Stimulated activated CD8-positive, alpha-beta memory T cell treated with anti-CD3 and anti-CD28 coated beads, Interleukin-15, amount 100 ng/mL, for 48 hours (primary cell): ENCODE measurements around the gene HS3ST3B1.

ENCODE experiments used
- DNase-seq, 2 donors: peaks; one replicate each; pipeline ENCODE4 v3.0.0-alpha.2; 2020; ENCODE audit warnings: low read depth in 2 of 2

HS3ST3B1 gene

DNA sequence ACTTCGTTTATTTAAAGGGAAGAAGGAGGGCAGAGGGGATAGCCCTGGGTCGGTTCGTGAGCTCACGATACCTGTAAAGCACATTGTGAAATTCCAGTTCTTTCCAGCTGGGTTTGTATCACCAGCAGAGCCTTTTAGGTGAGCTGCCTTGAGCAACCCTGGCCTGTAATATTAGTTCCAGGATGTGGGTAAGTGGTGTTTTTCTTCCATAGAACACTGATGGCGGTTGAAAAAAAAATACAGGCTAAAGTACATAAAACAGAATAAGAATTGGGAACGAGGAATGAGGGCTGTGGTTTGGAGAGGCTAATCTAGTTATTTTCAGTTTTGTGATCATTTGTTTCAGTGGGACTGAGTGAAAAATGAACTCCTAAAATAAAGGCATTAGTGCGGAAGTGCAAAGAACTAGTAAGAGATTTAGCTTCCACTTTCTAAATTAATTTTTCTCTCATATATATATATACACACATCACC lies 20.6 kb downstream of the HS3ST3B1 start:
- DNase-seq: no peak

DNA sequence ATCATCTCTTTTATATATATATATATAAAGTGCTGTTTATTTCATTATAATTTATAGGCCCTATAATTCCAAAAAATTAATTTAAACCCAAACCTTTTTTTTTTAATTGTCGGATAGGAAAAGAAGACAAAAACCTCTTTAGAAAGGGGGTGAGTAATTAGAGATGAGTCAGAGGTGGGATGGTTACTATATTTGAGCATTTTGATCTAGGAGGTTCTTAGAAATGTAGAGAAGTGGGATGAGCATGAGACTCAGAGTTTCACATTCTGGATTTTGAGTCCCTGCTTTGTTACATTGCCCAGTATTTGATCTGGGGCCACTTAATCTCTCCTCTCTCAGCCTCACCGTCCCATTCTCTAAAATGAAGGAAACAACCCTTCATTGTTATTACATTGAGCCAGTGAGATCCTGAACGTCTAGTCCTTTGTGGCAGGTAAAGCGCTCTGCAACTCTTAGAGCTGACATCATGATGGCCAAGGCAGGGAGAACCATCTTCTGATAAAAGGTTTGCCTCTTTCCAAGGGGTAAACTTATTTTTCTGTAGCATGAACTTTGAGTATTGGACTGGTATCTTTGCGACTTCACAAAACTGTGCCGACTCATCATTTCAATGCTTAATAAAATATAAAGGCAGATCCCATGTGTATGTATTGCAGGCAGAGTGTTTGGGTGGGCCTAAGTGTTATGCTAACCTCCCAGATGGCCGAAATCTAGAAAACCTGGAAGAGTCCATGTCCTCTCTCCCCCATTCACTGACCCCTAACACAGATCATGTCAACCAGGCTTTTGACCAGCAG lies 21.3 kb downstream of the HS3ST3B1 start:
- no peak for DNase-seq

DNA sequence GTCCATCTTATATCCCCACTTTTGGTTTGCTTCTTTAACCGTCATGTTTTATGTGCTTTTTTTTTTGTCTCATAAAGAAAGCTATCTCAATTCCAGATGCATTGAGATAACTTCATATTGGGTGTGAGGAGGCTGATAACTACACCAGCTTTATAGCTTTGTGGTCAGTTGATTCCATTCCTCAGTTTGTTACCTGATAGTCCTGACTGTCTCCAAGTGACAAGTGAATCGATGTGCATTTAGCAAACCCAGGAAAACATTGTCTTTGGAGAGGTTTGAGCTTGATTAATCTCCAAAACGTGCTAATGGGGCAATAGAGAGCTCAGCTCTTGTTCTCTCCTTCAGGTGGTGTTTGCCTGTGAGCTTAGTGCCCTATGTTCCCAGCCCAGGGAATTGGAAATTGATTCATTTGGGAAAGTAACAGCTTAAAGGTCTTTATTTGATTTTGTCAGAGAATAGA lies 22.7 kb downstream of the HS3ST3B1 start:
- DNase-seq: no peak

DNA sequence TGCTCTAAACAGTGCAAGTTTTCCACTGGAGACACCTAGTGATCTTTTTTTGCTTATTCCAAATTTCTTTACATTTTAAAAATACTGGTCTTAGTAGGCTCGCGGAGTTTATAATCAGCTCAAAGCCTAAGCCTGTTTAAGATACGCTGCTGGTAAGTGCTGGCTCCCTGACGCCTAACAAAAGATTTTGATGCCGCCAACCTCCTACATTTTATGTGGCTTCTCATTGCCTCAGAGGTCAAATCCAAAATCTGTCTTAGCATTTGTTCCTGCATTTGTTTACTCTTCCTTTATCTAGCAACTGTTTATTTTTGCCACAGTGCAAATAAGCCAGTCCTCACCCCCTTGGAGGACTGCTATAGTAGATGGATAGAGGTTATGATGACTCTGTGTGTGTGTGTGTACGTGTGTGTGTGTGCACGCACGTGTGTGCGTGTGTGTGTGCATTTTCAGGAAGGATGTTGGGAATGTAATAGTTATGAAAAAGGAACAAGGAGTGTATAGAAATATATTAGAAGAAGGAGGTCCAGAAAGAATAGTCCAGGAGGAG lies 24.8 kb downstream of the HS3ST3B1 start:
- DNase-seq: no peak

DNA sequence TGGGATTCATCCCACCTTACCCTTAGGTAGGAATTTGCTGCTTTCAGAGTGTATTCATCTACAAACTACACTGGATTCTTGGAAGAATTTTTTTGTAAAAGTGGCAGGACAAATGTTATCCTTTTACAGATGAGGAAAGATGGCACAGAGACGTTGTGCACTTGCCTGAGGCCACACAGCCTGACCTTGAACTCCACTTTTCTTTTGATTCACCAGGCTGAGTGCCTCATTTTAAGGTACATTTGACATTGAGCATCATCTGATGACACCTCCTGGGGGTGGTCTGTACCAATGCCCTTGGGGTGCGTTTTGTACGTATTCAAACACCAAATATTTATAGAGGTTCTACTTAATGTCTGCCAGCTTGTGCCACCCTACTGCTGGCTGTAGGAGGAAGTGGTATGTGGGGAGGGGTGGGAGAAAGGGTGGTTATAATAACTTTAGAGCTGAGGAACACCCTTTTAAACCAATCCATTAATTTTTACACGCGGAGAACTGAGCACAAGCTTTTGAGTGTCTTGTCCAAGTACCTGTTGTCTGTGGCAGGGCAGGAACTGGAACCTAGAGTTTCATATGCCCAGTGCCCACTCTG lies 29.1 kb downstream of the HS3ST3B1 start:
- DNase-seq: no peak

DNA sequence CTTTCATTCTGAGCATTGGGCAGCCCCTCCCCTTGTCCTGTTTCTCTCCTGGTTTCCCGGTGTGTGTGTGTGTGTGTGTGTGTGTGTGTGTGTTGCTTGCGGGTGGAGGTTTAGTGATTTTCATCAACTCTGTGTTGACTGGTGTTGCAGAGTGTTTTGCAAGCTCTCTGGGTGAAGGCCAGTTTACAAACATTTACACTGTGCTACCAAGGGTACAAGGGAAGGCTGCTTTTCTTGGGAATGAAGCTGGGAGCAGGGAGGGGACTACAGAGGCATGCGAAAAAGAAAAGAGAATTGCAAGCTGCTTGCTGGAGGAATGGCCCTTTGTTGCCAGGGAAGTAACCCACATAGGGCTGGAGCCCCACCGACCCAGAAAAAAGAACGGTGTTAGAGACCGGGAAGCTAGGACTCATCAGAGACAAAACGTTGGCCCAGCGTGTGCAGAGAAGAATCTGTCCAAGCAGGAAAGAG lies 29.6 kb downstream of the HS3ST3B1 start:
- DNase-seq: no peak

DNA sequence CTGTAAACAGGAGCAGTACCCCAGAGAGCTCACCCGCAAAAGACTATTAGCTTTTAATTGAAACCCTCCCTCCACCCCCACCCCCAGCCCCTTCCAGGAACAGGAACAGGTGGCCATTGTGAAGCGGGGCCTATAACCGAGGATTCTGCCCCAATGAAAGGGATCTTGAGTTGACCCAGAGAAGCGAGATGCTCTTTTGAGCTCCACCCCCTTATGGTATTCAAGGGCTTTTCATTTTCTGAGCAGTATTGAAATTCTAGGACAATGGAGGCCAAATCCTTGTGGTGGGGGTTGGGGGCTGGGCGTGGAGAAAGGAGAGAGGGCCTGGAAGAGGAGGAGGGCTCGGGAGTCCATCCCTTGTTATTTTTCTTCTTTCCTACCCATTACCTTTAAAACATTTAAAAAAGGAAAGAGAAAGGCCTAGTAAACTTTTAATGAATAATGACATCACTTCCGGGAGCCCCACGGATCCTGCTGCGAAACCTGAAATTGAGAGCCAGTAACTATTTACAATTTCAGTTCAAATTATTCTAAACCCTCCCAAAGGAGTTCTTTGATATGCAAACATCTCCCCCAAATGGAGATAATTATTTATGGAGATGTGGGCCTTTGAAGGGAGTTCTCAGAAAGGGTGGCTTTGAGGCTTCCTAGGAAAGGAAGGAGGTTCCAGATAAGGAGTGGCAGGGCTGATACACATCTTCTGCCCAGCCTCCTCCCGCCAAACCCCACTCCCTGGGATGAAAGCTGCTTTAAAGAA lies 30.5 kb downstream of the HS3ST3B1 start:
- no peak for DNase-seq

DNA sequence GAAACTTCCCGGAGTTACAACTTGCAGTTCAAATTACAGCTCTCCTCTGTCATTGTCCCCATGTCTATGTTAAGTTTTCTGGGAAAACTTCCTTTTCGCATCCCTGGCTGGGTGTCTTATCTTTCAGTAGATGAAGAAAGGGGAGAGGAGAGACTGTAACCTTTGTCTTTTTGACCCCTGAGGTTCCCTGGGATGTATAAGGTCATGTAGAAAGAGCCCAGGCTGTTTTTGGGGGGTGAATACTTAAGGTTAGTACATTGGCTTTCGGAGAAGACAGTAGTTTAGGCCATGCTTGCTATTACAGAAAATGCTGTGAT lies 31.1 kb downstream of the HS3ST3B1 start:
- no peak for DNase-seq

DNA sequence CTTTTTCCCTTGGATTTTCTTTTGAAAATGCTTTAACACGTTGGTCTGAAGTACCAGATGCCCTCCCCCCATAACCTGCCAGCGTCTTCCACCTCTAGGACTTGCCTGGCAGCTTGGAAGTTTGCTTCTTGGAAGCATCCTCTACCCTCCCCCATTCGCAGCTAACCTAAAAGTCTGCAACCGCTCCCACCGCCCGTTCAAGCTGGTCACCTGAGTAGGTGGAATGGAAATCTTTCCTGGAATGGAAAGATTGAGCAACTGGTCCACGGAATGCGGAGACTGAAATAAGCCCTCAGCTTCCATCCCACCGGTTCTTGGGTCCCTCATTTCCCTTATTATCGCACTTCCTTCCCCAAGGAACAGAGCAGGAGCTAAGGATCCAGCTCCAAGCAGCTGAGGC lies 31.4 kb downstream of the HS3ST3B1 start:
- DNase-seq: no peak

DNA sequence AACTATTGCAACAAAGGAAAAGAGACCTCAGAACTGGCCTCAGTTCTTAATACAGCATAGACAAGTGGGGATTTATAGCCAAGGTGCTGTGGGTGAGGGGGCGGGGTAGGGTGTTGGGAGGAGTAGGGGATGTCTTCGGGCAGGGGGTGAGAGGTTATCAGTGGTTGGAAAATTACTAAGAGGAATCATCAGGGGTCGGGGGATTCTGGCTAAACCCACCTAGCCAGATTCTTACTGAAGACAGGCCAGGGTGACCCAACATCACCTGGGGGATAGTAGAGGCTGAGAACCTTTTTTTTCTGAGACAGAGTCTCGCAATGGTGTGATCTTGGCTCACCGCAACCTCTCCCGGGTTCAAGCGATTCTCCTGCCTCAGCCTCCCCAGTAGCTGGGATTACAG lies 32.6 kb downstream of the HS3ST3B1 start:
- no peak for DNase-seq

DNA sequence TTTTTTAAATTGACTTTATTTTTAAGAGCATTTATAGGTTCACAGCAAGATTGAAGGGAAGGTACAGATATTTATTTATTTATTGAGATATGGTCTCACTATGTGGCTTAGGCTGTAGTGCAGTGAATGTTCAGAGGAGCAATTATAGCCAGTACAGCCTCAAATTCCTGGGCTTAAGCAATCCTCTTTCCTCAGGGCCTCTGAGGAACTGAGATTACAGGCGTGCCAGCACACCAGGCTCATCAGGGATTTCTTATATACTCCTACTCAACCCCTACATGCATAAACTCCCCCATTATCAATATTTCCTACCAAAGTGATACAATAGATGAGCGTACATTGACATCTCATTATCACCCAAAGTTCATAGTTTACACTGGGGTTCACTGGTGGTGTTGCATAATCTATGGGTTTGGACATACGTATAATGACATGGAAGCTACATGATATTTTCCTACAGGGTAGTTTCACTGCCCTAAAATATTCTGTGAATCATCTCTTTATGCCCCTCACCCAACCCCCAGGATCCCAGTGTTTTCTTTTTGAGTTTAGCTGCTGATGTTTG lies 33.5 kb downstream of the HS3ST3B1 start:
- no peak for DNase-seq

DNA sequence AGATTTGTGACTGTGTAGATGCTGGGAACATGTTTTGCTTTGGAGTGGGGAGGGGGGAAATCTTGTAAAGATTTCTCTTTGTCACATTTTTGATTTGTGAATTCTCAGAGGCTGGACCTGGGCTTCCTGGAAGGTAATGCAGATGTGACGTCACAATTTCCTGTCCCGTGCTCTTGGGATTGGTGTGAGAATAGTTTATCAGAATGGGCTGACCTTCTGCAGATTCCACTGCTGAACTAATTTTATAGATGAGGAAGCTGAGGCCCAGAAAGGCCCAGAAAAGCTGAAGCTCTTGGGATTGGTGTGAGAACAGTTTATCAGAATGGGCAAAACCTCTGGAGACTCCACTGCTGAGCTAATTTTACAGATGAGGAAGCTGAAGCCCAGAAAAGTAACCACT lies 34.0 kb downstream of the HS3ST3B1 start:
- no peak for DNase-seq

DNA sequence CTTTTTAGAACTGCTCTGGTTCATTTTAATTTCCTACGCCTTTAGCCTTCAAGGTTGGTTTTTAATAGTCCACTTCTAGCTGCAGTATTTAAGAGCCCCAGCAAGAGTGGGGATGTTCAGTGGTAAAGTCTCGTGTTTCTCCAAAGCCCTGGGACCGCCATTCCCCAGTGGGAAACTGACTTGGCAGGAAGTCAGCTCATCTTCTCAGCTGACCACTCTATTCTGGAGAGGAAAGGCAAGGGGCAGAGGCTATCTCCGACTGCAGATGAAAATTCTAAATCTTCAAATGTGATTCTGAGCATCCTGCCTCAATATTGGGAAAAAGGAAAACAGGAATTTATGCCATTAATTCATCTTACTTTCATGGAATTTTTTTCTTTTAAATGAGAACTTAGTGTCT lies 35.5 kb downstream of the HS3ST3B1 start:
- DNase-seq: no peak

DNA sequence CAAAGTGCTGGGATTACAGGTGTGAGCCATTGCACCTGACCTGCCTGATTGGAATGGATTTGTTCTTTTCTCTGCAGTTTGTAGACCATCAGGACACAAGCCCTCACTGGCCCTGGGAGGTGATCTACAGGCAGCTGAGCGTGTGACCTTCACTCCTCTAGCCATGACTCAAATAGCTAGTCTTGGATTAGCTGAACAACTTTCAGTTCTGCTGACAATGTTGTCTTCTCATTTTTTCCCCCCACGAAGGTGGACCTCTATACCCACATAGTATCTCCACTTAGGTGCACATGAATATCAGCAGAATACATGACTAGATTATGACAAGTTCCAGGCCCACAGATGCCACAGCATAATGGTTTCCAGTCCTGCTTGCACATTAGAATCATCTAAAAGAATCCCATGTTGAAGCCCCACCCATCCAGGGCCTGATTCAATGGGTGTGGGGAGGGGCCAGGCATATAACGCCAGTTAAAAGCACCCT lies 36.8 kb downstream of the HS3ST3B1 start:
- DNase-seq: peak; percentile 59 to 66

DNA sequence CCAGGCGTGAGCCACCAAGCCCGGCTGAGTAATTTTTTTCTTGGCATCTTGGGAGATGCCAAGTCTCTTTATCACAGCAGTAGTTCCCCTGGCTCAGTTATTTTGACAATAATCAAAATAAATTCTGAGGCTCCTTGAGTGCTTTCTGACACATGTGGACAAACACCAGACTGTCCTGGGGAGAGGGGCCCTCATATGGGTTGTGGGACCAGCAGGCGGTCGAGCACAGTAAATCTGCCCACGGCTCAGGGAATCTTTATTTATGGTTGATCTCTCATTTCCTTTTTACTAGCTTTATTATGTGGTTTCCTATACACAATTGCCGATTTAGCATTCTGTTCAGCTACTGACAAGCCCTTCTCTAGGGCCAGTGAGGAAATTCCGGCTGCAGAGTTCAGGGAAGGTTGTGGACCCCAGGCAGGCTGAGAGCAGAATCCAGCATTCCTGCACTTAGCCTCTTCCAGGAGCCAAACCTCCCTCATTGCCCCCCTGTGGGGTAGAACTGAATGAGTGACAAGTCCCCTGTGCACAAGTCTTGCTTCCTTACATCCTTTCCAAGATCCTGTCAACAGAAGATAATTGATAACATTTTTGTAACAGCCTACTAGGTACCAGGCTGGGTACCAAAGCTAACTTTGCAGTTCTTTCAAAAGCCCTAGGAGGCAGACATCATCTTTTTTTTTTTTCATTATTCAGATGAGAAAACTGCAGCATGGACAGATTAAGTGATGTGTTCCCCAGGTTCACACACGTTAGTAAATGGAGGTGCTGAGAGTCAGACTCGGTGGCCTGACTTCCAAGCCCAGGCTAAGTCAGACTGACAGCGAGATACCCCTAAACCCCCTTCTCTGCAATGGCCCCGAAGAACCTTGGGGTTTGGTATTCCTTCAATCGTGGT lies 40.2 kb downstream of the HS3ST3B1 start:
- DNase-seq: no peak

DNA sequence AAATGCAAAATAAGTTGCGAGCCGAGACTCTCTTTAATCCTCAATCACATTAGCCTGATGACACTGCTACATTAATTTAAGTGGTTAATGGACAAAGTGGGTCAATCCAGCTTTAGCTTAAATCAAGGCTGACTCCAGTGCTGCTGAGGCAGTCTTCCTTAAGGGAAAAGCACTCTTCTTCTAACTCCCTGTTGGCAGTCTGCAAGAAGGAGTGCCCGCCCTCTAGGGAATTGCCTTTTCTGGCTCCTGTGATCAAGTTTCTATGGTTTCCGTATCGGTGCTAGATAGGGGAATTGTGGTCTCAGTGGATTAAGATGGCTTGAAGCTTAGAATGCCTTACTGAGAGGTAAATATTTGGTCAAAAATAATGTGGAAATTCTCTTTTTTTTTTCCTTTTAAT lies 41.0 kb downstream of the HS3ST3B1 start:
- DNase-seq: no peak

DNA sequence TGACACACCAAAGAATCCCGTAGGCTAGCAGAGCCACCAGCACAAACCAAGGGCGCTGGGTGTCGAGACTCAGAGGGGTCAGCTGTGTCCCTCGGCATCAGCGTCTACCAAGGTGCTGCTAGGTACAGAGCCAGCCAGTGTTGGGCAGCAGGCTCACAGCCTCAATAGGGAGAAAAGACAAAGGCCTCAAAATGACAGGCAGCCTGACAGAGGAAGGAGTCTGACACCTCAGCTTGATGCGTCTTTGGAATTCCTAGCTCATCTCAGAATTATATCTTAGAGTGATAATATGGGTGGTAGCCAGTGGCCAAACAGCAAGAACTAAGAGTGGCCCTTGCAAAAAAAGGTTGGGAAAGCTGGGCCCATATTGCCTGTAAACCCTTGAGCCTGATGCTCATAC lies 45.9 kb downstream of the HS3ST3B1 start:
- no peak for DNase-seq

DNA sequence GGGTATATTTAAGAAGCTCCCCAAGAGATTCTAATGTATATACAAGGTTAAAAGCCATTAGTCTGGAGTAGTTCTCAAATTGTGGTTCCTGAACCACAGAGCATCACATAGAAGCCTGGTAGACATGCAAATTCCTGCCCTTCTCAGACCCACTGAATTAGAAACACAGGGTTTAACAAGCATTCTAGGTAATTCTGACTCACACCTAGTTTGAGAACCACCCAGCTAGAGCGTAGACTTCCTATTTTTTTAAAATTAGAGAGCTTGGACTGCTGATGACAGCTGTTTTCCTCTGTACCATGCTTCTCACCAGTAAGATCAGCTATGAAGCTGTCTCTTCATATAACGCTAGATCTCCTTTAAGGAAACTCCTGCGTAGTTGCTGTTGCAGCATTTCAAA lies 50.6 kb downstream of the HS3ST3B1 start:
- DNase-seq: no peak

DNA sequence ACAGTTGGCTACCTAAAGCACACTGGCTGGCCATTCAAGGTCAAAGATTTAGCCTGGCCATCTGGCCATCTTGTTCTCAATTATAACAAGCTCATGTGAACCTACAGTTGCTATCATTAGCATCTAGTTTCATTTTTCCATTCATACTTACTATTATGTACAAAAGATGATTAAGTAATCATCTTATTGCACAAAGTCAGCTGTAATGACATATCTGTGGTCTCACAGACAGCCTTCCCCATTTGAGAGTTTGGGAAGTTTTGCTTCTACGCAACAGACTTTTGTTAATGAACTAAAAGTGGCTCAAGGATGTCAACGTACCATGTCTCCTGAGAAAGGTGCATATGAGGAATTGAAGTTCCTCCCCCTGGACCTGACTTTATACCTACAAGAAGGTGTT lies 51.3 kb downstream of the HS3ST3B1 start:
- no peak for DNase-seq

DNA sequence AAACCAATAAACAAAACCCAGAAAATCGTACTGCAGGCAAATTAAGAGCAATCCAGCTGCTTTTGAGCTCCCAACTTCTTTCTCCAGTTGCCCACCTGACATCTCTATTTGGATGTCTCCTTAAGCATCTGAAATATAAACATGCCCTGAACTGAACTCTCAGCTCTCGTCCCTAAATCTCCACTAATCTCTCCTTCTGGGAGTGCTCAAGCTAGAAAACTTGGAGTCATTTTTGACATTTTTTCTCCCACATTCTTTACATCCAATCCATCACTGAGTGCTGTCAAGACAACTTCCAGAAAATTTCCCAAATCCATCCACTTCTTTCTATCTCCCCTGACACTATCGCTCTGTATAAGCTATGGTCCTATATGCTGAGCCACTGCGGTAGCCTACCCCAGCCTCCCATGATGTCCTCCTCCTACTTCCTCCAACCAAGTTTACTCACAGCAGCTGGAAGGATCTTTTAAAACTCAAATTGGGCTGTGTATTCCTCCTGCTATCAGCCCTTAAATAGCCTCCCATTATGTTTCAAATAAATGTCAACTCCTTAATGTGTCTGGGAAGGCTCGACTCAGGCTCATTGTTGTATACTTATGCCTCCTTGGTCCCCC lies 53.1 kb downstream of the HS3ST3B1 start:
- no peak for DNase-seq
